ENCODE data around the gene HRH1. TPM values are rescaled to one million over a fixed set of nuclear protein-coding genes. Genes with fewer than 3 reads are reported as not detected.

HRH1 gene
- total RNA-seq, 1 donor from 2014 or later: not detected

DNA sequence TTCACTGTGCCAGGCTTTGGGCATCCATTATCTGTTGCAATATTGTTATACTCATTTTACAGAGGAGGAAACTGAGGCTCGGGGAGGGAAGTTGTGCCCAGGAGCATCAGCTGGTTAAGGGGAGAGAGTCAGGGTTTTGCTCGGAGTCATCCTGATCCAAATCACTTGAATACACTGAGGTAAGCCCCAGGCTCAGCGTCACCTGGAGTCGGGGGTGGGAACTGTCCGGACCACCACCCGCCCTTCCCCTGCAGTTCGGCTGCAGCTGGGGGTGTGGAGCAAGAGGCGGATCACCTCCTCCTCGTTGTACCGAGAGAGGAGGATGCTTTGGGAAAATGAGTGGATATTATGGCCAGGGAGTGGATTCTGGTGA lies 646 bp downstream of the HRH1 start:
- intact Hi-C loops (cut with micrococcal nuclease): loop anchor here (1.0 to 10.0 kb wide), 3 partner anchors 15 to 497 kb away; no protein-coding TSS in a partner anchor
- TF ChIP-seq, protein P1, sequence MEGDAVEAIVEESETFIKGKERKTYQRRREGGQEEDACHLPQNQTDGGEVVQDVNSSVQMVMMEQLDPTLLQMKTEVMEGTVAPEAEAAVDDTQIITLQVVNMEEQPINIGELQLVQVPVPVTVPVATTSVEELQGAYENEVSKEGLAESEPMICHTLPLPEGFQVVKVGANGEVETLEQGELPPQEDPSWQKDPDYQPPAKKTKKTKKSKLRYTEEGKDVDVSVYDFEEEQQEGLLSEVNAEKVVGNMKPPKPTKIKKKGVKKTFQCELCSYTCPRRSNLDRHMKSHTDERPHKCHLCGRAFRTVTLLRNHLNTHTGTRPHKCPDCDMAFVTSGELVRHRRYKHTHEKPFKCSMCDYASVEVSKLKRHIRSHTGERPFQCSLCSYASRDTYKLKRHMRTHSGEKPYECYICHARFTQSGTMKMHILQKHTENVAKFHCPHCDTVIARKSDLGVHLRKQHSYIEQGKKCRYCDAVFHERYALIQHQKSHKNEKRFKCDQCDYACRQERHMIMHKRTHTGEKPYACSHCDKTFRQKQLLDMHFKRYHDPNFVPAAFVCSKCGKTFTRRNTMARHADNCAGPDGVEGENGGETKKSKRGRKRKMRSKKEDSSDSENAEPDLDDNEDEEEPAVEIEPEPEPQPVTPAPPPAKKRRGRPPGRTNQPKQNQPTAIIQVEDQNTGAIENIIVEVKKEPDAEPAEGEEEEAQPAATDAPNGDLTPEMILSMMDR (IDR thresholded peaks at IDR 0.05): no peak
- H3K27me3 Mint-ChIP-seq: peaks cover 43% of the 10 kb centered on the region
- peaks cover 25% of the 10 kb centered on the region for H3K4me1 Mint-ChIP-seq
- H3K9me3 Mint-ChIP-seq: no peaks in the 10 kb centered on the region
- no peak for DNase-seq
- POLR2A ChIA-PET: no interaction called here
- H3K27ac Mint-ChIP-seq: no peak overlapping the region
- CTCF ChIA-PET: interaction anchor here (1.3 kb wide), 1 partner anchor 179 kb away, joined by 6 read pairs; no protein-coding TSS in a partner anchor
- H3K36me3 Mint-ChIP-seq (ENCODE audit: low read depth): no peaks in the 10 kb centered on the region
- no peak for ATAC-seq (ENCODE audit: low read depth)
- H3K4me3 Mint-ChIP-seq: peak overlapping the region; percentile 70

- ATAC-seq (ENCODE audit: low read depth) (peak; percentile 25), DNase-seq (no peak)
- peaks cover 45% of the 10 kb centered on the region for H3K27me3 Mint-ChIP-seq
- peak overlapping the region; percentile 70 for H3K4me3 Mint-ChIP-seq
- H3K4me1 Mint-ChIP-seq: peaks cover 25% of the 10 kb centered on the region
- CTCF ChIA-PET: interaction anchor here (1.3 kb wide), 1 partner anchor 179 kb away, joined by 6 read pairs; no protein-coding TSS in a partner anchor
- intact Hi-C loops (cut with micrococcal nuclease): loop anchor here (1.0 to 10.0 kb wide), 3 partner anchors 15 to 497 kb away; no protein-coding TSS in a partner anchor
- H3K36me3 Mint-ChIP-seq (ENCODE audit: low read depth): no peaks in the 10 kb centered on the region
- TF ChIP-seq, protein P1 (IDR thresholded peaks at IDR 0.05): no peak
- POLR2A ChIA-PET: no interaction called here
- H3K27ac Mint-ChIP-seq: no peak overlapping the region
- H3K9me3 Mint-ChIP-seq: no peaks in the 10 kb centered on the region
Measured at GRCh38 chr3:11155341-11156025, 1.2 kb downstream of the HRH1 start.

DNA sequence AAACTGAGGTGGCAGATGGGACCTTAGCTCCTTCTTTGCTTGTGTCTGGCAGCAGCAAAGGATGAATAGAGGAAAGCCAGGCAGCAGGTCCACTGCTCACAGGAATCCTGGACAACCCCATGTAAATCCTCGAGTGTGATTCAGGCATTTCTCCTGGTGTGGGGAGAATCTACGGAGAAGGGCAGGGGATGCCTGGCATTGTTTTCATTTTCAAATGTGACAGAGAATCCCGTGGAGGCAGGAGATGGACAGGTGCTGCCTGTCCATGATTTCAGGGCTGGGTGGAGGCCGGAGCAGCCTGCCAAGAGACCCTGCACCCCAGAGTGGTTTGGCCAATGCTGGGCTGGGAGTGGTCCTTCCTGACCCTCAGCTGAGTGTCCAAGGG lies 1.7 kb downstream of the HRH1 start:
- no peak for DNase-seq
- ChIA-PET CTCF (interaction anchor here (1.3 kb wide), 2 partner anchors 178 to 179 kb away, joined by 3 to 6 read pairs; no protein-coding TSS in a partner anchor), POLR2A (no interaction called here)
- Mint-ChIP-seq H3K36me3 (ENCODE audit: low read depth) (no peaks in the 10 kb centered on the region), H3K9me3 (no peaks in the 10 kb centered on the region), H3K27me3 (peaks cover 46% of the 10 kb centered on the region), H3K4me3 (no peak overlapping the region), H3K27ac (no peak overlapping the region), H3K4me1 (peaks cover 25% of the 10 kb centered on the region)
- ATAC-seq (ENCODE audit: low read depth): no peak
- TF ChIP-seq, protein P1 (IDR thresholded peaks at IDR 0.05): no peak
- intact Hi-C loops (cut with micrococcal nuclease): loop anchor here (5.0 to 10.0 kb wide), 2 partner anchors 91 to 496 kb away; no protein-coding TSS in a partner anchor

DNA sequence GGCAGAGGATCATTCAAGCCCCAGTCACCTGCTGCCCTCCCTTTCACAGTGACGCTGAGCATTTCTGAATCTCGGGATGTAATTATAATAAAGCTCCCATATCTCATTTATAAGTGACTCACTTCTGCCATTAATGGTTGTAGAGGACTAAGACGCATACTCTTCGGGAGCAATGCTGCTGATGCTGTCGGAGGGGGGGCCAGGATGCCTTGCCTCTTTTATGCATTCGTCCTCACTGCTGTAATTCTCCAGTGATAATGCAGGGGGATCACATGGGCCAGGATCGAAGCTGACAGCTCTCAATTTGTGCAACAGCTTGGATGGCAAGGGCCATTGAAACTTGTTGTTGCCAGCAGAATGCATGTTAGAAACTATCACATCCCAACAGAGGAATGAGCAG lies 3.1 kb downstream of the HRH1 start:
- Mint-ChIP-seq H3K27me3 (peaks cover 48% of the 10 kb centered on the region), H3K36me3 (ENCODE audit: low read depth) (no peaks in the 10 kb centered on the region), H3K9me3 (no peaks in the 10 kb centered on the region), H3K4me1 (peaks cover 25% of the 10 kb centered on the region), H3K27ac (no peak overlapping the region), H3K4me3 (no peak overlapping the region)
- DNase-seq (no peak), ATAC-seq (ENCODE audit: low read depth) (no peak)
- TF ChIP-seq, protein P1 (IDR thresholded peaks at IDR 0.05): no peak
- POLR2A ChIA-PET: no interaction called here
- intact Hi-C loops (cut with micrococcal nuclease): loop anchor here (5.0 to 10.0 kb wide), 2 partner anchors 93 to 495 kb away; no protein-coding TSS in a partner anchor
- CTCF ChIA-PET: interaction anchor here (1.2 kb wide), 1 partner anchor 17 kb away, joined by 3 read pairs; no protein-coding TSS in a partner anchor

DNA sequence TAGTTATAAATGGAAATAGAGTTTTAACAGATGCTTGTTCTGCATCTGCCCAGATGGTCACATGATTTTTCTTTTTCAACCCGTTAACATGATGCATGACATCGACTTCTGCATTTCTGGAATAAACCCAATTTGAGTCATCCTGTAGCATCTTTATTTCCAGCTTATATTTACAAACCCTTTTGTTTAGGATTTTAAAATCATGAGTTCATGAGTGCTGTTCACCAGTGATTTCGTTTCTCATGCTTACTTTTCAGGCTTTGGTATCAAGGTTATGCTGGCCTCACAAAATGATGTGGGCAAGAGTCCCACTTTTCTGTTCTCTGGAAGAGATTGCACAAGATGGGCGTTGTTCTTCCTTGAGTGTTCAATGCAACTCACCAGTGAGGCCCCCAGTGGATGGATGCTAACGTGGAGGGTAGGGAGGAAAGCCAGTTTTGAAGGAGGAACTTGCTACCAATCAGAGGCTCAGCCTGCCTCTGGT lies 5.2 kb downstream of the HRH1 start:
- Mint-ChIP-seq H3K4me3 (no peak overlapping the region), H3K36me3 (ENCODE audit: low read depth) (no peaks in the 10 kb centered on the region), H3K4me1 (peaks cover 21% of the 10 kb centered on the region), H3K9me3 (no peaks in the 10 kb centered on the region), H3K27me3 (peaks cover 47% of the 10 kb centered on the region), H3K27ac (no peak overlapping the region)
- intact Hi-C loops (cut with micrococcal nuclease): loop anchor here (5.0 to 10.0 kb wide), 2 partner anchors 95 to 493 kb away; no protein-coding TSS in a partner anchor
- TF ChIP-seq, protein P1 (IDR thresholded peaks at IDR 0.05): no peak
- POLR2A ChIA-PET: no interaction called here
- DNase-seq: no peak
- CTCF ChIA-PET: no interaction called here
- no peak for ATAC-seq (ENCODE audit: low read depth)
